Aorta (tissue), 5 donors: Measurements from ENCODE around the gene EIPR1. TPM values are rescaled to one million over a fixed set of nuclear protein-coding genes. Genes with fewer than 3 reads are reported as not detected.
A peak's percentile ranks its signal among the peaks of the same experiment; 100 is the strongest.

Experiments used
- ATAC-seq: fragments of 200-7000 bp; cut with Tn5 transposase; one replicate; pipeline ENCODE4 v1.9.1; 2022; ENCODE audit warnings: moderate library complexity; ENCODE audit not compliant: low FRiP score
- DNase-seq, 2 donors: peaks; one replicate each; pipeline ENCODE4 v3.0.0-alpha.2; 2020
- H3K27ac ChIP-seq, 2 donors: one replicate each; pipeline ENCODE4 v1.5.1; 2013; ENCODE audit warnings: low read length in 2 of 2, mild to moderate bottlenecking in 2 of 2, moderate library complexity in 2 of 2, control low read depth in 1 of 2, inconsistent platforms in 1 of 2, low read depth in 1 of 2
- H3K27me3 ChIP-seq, 2 donors: one replicate each; pipeline ENCODE4 v1.6.1; 2013; ENCODE audit warnings: control low read depth in 1 of 2, low read length in 1 of 2, mild to moderate bottlenecking in 1 of 2, moderate library complexity in 1 of 2; ENCODE audit not compliant: insufficient read depth in 2 of 2, control insufficient read depth in 1 of 2
- H3K36me3 ChIP-seq, 2 donors: one replicate each; pipeline ENCODE4 v1.6.1; 2013; ENCODE audit warnings: control low read depth in 1 of 2, low read length in 1 of 2, mild to moderate bottlenecking in 1 of 2; ENCODE audit not compliant: insufficient read depth in 2 of 2, control insufficient read depth in 1 of 2
- H3K4me1 ChIP-seq, 2 donors: one replicate each; pipeline ENCODE4 v1.6.1; 2013; ENCODE audit warnings: low read length in 2 of 2, control low read depth in 1 of 2, mild to moderate bottlenecking in 1 of 2, moderate library complexity in 1 of 2; ENCODE audit not compliant: insufficient read depth in 2 of 2, control insufficient read depth in 1 of 2
- H3K4me3 ChIP-seq, 2 donors: one replicate each; pipeline ENCODE4 v1.5.1; 2013; ENCODE audit warnings: low read length in 2 of 2, control low read depth in 1 of 2, mild to moderate bottlenecking in 1 of 2
- H3K9me3 ChIP-seq: one replicate; pipeline ENCODE4 v1.6.1; 2013; ENCODE audit warnings: mild to moderate bottlenecking, low read length; ENCODE audit not compliant: control insufficient read depth
- WGBS, 2 donors: extraction: QIAGEN DNeasy Blood & Tissue Kit; methylation state at CpG; one replicate each; pipeline ENCODE4 v1.1.7; 2013; 5-methylcytosine and 5-hydroxymethylcytosine counted together
- intact Hi-C, 2 donors: fragments of 100-400 bp; cut with DNase I; formaldehyde crosslinking; loops; one replicate each; pipeline versions ENCODE4 v1.14.2 to v1.15.0; 2022
- long read RNA-seq, 2 donors: library from polyadenylated mRNA; unstranded; transcript quantifications; one replicate each; pipeline ENCODE4 v2.0.0, GENCODE V29; 2020 to 2021
- polyA plus RNA-seq, 2 donors: library from polyadenylated mRNA; stranded (reverse); fragments of 200-250 nt; gene quantifications; one replicate each; pipeline ENCODE4 v1.2.3, GENCODE V29; 2013
- total RNA-seq, 2 donors: library from RNA; stranded (reverse); fragmentation: NEBNext Ultra II Directional; extraction: Animal tissue kit (Norgen Biotek cat#: 25700); gene quantifications; one replicate each; pipeline ENCODE4 v1.2.1, GENCODE V29; 2021
- donor health status: healthy with polysubstance abuse.
- donor health status: Bipolar disorder and iron deficiency.
- donor health status: DM: no; HTN: no; CAD: no.
- donor health status: DM: no; HTN: no; CAD: no.
- donor health status: DM: yes; HTN: yes; CAD: no.

EIPR1 gene
- total RNA-seq, result 10 to 100 TPM in 1 of 2 donors, 1 to 10 TPM in 1; 9.7 to 13.7 TPM
- 10 to 100 TPM in 1 of 2 donors, 1 to 10 TPM in 1; 9.9 to 10.0 TPM for polyA plus RNA-seq
- long read RNA-seq, donor 1, transcript EIPR1-201 (9 exons, 1,766 nt), result major isoform, 62 of 74 reads
- long read RNA-seq, donor 1, partial matches to known transcripts, result 2 of 74 reads
- long read RNA-seq, donor 1, other reads (novel, unspliced or antisense), result 9 of 74 reads
- long read RNA-seq, donor 2, transcript EIPR1-201 (9 exons, 1,766 nt), result major isoform, 7 of 10 reads
- long read RNA-seq, donor 2, partial matches to known transcripts, result 0 of 10 reads
- long read RNA-seq, donor 2, other reads (novel, unspliced or antisense), result 3 of 10 reads

- WGBS, 2 donors, result 2 to 3% methylated on average over 57 of the region's 57 CpGs
- peak; percentile 97 for ATAC-seq
- Histone ChIP-seq H3K9me3 (no peaks in the 10 kb centered on the region), H3K4me3 (peak within 1 kb of the TSS; percentile 76 to 83), H3K27me3 (no peaks in the 10 kb centered on the region), H3K27ac (peak within 1 kb of the TSS in 1 of 2 donors; percentile 43), H3K36me3 (no peaks in the 10 kb centered on the region), H3K4me1 (no peaks in the 10 kb centered on the region)
- intact Hi-C loops, result loop anchor here in 1 of 2 donors (5.0 kb wide), 2 partner anchors 179 to 199 kb away; partner anchors contain the start of genes RNASEH1 and RPS7
- peak; percentile 99 for DNase-seq
Measured at GRCh38 chr2:3377612-3378432, at the start of gene EIPR1. Gene EIPR1 (minus strand): TSS chr2:3377818. CDS start chr2:3377689, 129 bp downstream.

GRCh38 chr2:3427272-3427671, 49.7 kb upstream of the EIPR1 start:
- Histone ChIP-seq H3K4me3 (no peak overlapping the region), H3K9me3 (no peaks in the 10 kb centered on the region), H3K27me3 (no peaks in the 10 kb centered on the region), H3K4me1 (no peaks in the 10 kb centered on the region), H3K27ac (no peak overlapping the region), H3K36me3 (peaks cover 0 to 8% of the 10 kb centered on the region in 2 donors)
- DNase-seq (no peak), ATAC-seq (no peak)
- 84 to 87% methylated on average over 6 of the region's 6 CpGs for WGBS, 2 donors
- intact Hi-C loops, result no loop called here

GRCh38 chr2:3426615-3427014, 49.0 kb upstream of the EIPR1 start:
- intact Hi-C loops, result no loop called here
- Histone ChIP-seq H3K4me3 (no peak overlapping the region), H3K9me3 (no peaks in the 10 kb centered on the region), H3K36me3 (peaks cover 0 to 8% of the 10 kb centered on the region in 2 donors), H3K4me1 (no peaks in the 10 kb centered on the region), H3K27ac (no peak overlapping the region), H3K27me3 (no peaks in the 10 kb centered on the region)
- ATAC-seq (no peak), DNase-seq (no peak)
- 93 to 94% methylated on average over 14 of the region's 14 CpGs for WGBS, 2 donors

DNA sequence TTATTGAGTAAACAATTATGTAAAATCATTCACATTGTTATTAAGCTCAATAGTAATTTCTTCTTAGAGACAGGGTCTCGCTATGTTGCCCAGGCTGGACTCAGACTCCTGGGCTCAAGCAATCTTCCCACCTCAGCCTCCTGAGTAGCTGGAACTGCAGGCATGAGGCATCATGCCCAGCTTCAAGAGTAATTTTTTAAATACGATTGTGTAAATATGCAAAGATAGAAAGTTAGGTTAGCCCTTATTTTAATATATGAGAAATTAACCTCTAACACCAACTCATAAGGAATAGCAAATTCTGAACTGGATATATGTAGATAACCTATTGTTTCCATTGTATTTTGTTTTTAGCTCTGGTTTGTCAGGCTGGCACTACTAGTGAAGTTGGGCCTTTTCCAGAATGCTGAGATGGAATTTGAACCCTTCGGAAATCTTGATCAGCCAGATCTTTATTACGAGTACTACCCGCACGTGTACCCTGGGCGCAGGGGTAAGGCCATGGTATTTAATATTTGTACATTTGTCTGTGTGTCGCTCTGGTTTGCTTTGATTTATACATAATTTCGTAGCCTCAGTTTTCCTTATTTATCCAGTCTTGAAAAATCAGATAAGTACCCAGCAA, 46.7 kb upstream of the EIPR1 start:
- no peaks in the 10 kb centered on the region for H3K9me3 ChIP-seq
- WGBS, 2 donors, result 88 to 93% methylated on average over 9 of the region's 9 CpGs
- no peaks in the 10 kb centered on the region for H3K4me1 ChIP-seq
- intact Hi-C loops, result loop anchor here (2.0 to 5.0 kb wide), 3 partner anchors 38 to 228 kb away; no protein-coding TSS in a partner anchor
- no peak overlapping the region for H3K4me3 ChIP-seq
- peaks cover 0 to 8% of the 10 kb centered on the region in 2 donors for H3K36me3 ChIP-seq
- H3K27me3 ChIP-seq, result no peaks in the 10 kb centered on the region
- H3K27ac ChIP-seq, result no peak overlapping the region
- ATAC-seq (no peak), DNase-seq (no peak)

- no peaks in the 10 kb centered on the region for H3K27me3 ChIP-seq
- H3K4me3 ChIP-seq, result no peak overlapping the region
- no peaks in the 10 kb centered on the region for H3K4me1 ChIP-seq
- peak; percentile 75 for ATAC-seq
- WGBS, 2 donors, result 59% methylated on average over 19 of the region's 19 CpGs
- DNase-seq, result peak; percentile 70 to 91
- H3K36me3 ChIP-seq, result peaks cover 0 to 8% of the 10 kb centered on the region in 2 donors
- intact Hi-C loops, result loop anchor here (2.0 to 5.0 kb wide), 3 partner anchors 39 to 229 kb away; no protein-coding TSS in a partner anchor
- no peaks in the 10 kb centered on the region for H3K9me3 ChIP-seq
- H3K27ac ChIP-seq, result no peak overlapping the region
Measured at GRCh38 chr2:3423492-3424170, 46.0 kb upstream of the EIPR1 start.

DNA sequence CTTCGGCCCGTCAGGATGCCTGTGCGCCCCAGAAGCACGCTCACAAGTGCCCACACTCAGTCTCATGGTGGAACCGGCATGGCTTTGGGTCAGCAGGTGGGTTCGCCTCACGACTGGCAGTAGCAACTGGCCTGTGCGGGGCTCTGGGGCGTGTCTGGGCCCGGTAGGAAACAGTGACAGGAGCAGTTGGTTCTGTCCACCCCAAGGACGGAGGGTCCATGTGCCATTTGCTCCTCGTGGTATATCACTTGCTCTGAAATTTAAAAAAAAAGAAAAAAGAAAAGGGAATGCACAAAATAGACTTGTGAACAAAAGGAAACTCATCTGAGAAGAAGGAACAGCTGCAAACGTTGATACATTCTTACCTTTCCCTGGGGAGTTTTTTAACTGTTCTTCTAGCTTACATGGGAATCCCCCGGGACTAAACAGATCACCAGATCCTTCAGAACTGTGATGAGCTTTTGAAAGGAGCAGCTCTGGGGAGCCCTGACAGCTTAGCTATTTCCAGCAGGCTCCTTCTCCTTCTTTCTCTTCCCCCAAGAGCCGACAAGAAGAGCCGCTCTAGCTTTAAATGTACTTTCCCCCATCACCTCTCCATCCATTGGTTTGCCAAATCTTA, 44.7 kb upstream of the EIPR1 start:
- H3K4me3 ChIP-seq, result no peak overlapping the region
- no peaks in the 10 kb centered on the region for H3K4me1 ChIP-seq
- no peaks in the 10 kb centered on the region for H3K27me3 ChIP-seq
- H3K9me3 ChIP-seq, result no peaks in the 10 kb centered on the region
- 79 to 82% methylated on average over 16 of the region's 16 CpGs for WGBS, 2 donors
- intact Hi-C loops, result loop anchor here (5.0 kb wide), 2 partner anchors 40 to 230 kb away; no protein-coding TSS in a partner anchor
- ATAC-seq (no peak), DNase-seq (no peak)
- peaks cover 0 to 10% of the 10 kb centered on the region in 2 donors for H3K36me3 ChIP-seq
- no peak overlapping the region for H3K27ac ChIP-seq

DNA sequence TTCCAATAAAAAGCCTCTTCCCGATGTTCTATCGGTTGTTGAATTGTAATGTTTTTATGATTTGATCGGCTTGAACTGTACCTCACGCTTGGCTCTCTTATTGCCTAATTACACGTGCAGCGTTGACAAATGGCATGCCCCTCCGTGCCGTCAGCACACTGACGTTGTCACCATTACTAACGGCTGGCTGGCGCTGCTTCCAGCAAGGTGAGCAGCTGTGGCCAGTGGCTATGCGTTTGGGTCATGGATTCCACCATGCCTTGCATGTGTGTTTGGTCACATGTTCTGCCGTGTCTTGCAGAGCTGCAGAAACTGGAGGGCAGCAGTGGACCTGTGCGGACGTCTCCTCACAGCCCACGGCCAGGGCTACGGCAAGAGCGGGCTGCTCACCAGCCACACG, 44.0 kb upstream of the EIPR1 start:
- no peaks in the 10 kb centered on the region for H3K9me3 ChIP-seq
- no peaks in the 10 kb centered on the region for H3K4me1 ChIP-seq
- peaks cover 0 to 10% of the 10 kb centered on the region in 2 donors for H3K36me3 ChIP-seq
- no peak for DNase-seq
- H3K27ac ChIP-seq, result no peak overlapping the region
- no peak overlapping the region for H3K4me3 ChIP-seq
- intact Hi-C loops, result loop anchor here (5.0 kb wide), 2 partner anchors 41 to 231 kb away; no protein-coding TSS in a partner anchor
- H3K27me3 ChIP-seq, result no peaks in the 10 kb centered on the region
- ATAC-seq, result no peak
- 83 to 85% methylated on average over 19 of the region's 19 CpGs for WGBS, 2 donors
